Astrocyte (in vitro differentiated cells and primary cell): ENCODE results near the gene CEACAM4. TPM values are rescaled to one million over a fixed set of nuclear protein-coding genes. Genes with fewer than 3 reads are reported as not detected.

Experiments used
- DNase-seq: peaks from one replicate; pipeline ENCODE4 v3.0.0-alpha.2; 2010; ENCODE audit warnings: low read depth
- FAIRE-seq: peaks from 2 replicates; lab custom pipeline; 2011; peaks lifted over from hg19 to GRCh38; lab: Jason Lieb, UNC
- H2AFZ ChIP-seq: 2 replicates; pipeline ENCODE4 v1.6.0; 2012; ENCODE audit warnings: low read depth, low read length, inconsistent platforms
- H3K27ac ChIP-seq: 2 replicates; pipeline ENCODE4 v1.5.1; 2011; ENCODE audit warnings: low read depth, low read length, inconsistent platforms
- H3K27me3 ChIP-seq: 2 replicates; pipeline ENCODE4 v1.6.0; 2011; ENCODE audit warnings: low read length, inconsistent platforms; ENCODE audit not compliant: insufficient read depth
- H3K36me3 ChIP-seq: 2 replicates; pipeline ENCODE4 v1.5.1; 2011; ENCODE audit warnings: low read length, inconsistent platforms; ENCODE audit not compliant: insufficient read depth
- H3K4me1 ChIP-seq: 2 replicates; pipeline ENCODE4 v1.5.1; 2011; ENCODE audit warnings: low read length, inconsistent platforms; ENCODE audit not compliant: insufficient read depth
- H3K4me2 ChIP-seq: 2 replicates; pipeline ENCODE4 v1.6.0; 2012; ENCODE audit warnings: low read length, inconsistent platforms
- H3K4me3 ChIP-seq: 2 replicates; pipeline ENCODE4 v1.5.1; 2011; ENCODE audit warnings: low read depth, mild to moderate bottlenecking, low read length, inconsistent platforms; ENCODE audit not compliant: insufficient read depth
- H3K79me2 ChIP-seq: 2 replicates; pipeline ENCODE4 v1.6.0; 2012; ENCODE audit warnings: mild to moderate bottlenecking, low read length, inconsistent platforms; ENCODE audit not compliant: insufficient read depth
- H3K9ac ChIP-seq: 2 replicates; pipeline ENCODE4 v1.6.0; 2012; ENCODE audit warnings: mild to moderate bottlenecking, low read length, inconsistent platforms
- H3K9me3 ChIP-seq: 2 replicates; pipeline ENCODE4 v1.5.1; 2012; ENCODE audit warnings: low read depth, mild to moderate bottlenecking, low read length, inconsistent platforms; ENCODE audit not compliant: insufficient read depth
- H4K20me1 ChIP-seq: 2 replicates; pipeline ENCODE4 v1.6.0; 2012; ENCODE audit warnings: low read length, inconsistent platforms; ENCODE audit not compliant: insufficient read depth
- H3K27ac Mint-ChIP-seq: one replicate; pipeline ENCODE4 v1.8.0; 2021; ENCODE audit warnings: mild to moderate bottlenecking, mixed read lengths; ENCODE audit not compliant: unreplicated experiment
- H3K27me3 Mint-ChIP-seq: one replicate; pipeline ENCODE4 v1.8.0; 2021; ENCODE audit warnings: low read depth, mixed read lengths; ENCODE audit not compliant: unreplicated experiment
- H3K36me3 Mint-ChIP-seq: one replicate; pipeline ENCODE4 v1.8.0; 2021; ENCODE audit warnings: low read depth, mixed read lengths; ENCODE audit not compliant: unreplicated experiment
- H3K4me1 Mint-ChIP-seq: one replicate; pipeline ENCODE4 v1.8.0; 2021; ENCODE audit warnings: low read depth, mixed read lengths; ENCODE audit not compliant: unreplicated experiment
- H3K4me3 Mint-ChIP-seq: one replicate; pipeline ENCODE4 v1.8.0; 2021; ENCODE audit warnings: mild to moderate bottlenecking, moderate library complexity, mixed read lengths; ENCODE audit not compliant: unreplicated experiment
- H3K9me3 Mint-ChIP-seq: one replicate; pipeline ENCODE4 v1.8.0; 2021; ENCODE audit warnings: mild to moderate bottlenecking, mixed read lengths; ENCODE audit not compliant: unreplicated experiment
- CTCF ChIP-seq: IDR thresholded peaks from 2 replicates; pipeline ENCODE4 v1.5.1; 2011; ENCODE audit warnings: low read depth, mild to moderate bottlenecking, inconsistent platforms, low read length, moderate library complexity; ENCODE audit not compliant: insufficient read depth
- EZH2 ChIP-seq: IDR thresholded peaks from 2 replicates; pipeline ENCODE4 v1.6.1; 2012; ENCODE audit warnings: mild to moderate bottlenecking, low read length, inconsistent platforms; ENCODE audit not compliant: insufficient read depth
- total RNA-seq: library from RNA; stranded (reverse); gene quantifications from 2 replicates; pipeline ENCODE4 v1.2.1, GENCODE V29; 2021

CEACAM4 gene
- total RNA-seq, 1 donor from 2014 or later: not detected

DNA sequence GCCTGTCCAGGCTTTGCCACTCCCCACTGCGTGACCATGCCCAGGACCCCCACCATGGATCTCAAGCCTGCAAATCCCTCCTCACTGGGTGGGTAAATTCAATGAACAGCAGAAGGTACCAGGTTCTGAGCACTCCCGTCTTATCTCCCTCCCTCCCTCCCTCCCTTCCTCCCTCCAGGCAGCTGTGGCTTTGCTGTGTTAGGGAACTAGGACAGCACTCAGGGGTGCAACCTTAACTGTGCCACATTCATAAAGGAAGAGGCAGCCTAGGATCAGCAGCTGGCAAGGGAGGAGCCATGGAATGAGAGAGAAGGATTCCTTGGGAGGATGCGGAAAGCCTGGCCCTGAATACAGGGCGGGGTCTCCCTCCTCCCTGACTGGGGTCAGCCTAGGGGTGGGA is 5.6 kb downstream of the CEACAM4 start:
- Histone ChIP-seq H3K36me3 (no peaks in the 10 kb centered on the region), H3K79me2 (no peaks in the 10 kb centered on the region), H4K20me1 (no peaks in the 10 kb centered on the region), H2AFZ (no peak overlapping the region), H3K27me3 (no peaks in the 10 kb centered on the region), H3K9ac (no peak overlapping the region), H3K4me1 (no peaks in the 10 kb centered on the region), H3K4me2 (no peak overlapping the region), H3K4me3 (no peak overlapping the region), H3K27ac (no peak overlapping the region), H3K9me3 (no peaks in the 10 kb centered on the region)
- DNase-seq (no peak), FAIRE-seq (no peak)
- no peak overlapping the region for H3K27ac Mint-ChIP-seq
- H3K27me3 Mint-ChIP-seq: peaks cover 56% of the 10 kb centered on the region
- no peaks in the 10 kb centered on the region for H3K36me3 Mint-ChIP-seq
- no peaks in the 10 kb centered on the region for H3K4me1 Mint-ChIP-seq
- H3K9me3 Mint-ChIP-seq: no peaks in the 10 kb centered on the region
- TF ChIP-seq CTCF (no peak), EZH2 (no peak)
- H3K4me3 Mint-ChIP-seq: no peak overlapping the region

- Histone ChIP-seq H3K4me1 (no peaks in the 10 kb centered on the region), H3K9me3 (no peaks in the 10 kb centered on the region), H3K27ac (no peak overlapping the region), H3K4me3 (no peak overlapping the region), H3K9ac (no peak overlapping the region), H3K4me2 (no peak overlapping the region), H3K79me2 (no peaks in the 10 kb centered on the region), H4K20me1 (no peaks in the 10 kb centered on the region), H3K36me3 (no peaks in the 10 kb centered on the region), H3K27me3 (no peaks in the 10 kb centered on the region), H2AFZ (no peak overlapping the region)
- no peak for TF ChIP-seq CTCF
- no peak for TF ChIP-seq EZH2
- FAIRE-seq (no peak), DNase-seq (no peak)
- no peak overlapping the region for H3K27ac Mint-ChIP-seq
- H3K9me3 Mint-ChIP-seq: no peaks in the 10 kb centered on the region
- no peaks in the 10 kb centered on the region for H3K36me3 Mint-ChIP-seq
- H3K27me3 Mint-ChIP-seq: peaks cover 58% of the 10 kb centered on the region
- H3K4me3 Mint-ChIP-seq: no peak overlapping the region
- no peaks in the 10 kb centered on the region for H3K4me1 Mint-ChIP-seq
These were observed 6.7 kb downstream of the CEACAM4 start for GRCh38 chr19:41620171-41620570.

- H3K27ac ChIP-seq: no peak overlapping the region
- H3K9ac ChIP-seq: no peak overlapping the region
- no peaks in the 10 kb centered on the region for H3K36me3 ChIP-seq
- no peaks in the 10 kb centered on the region for H4K20me1 ChIP-seq
- H3K36me3 Mint-ChIP-seq: no peaks in the 10 kb centered on the region
- no peaks in the 10 kb centered on the region for H3K79me2 ChIP-seq
- H3K27ac Mint-ChIP-seq: no peak overlapping the region
- no peaks in the 10 kb centered on the region for H3K4me1 Mint-ChIP-seq
- H3K9me3 ChIP-seq: no peaks in the 10 kb centered on the region
- FAIRE-seq (no peak), DNase-seq (no peak)
- H2AFZ ChIP-seq: no peak overlapping the region
- no peaks in the 10 kb centered on the region for H3K9me3 Mint-ChIP-seq
- H3K27me3 Mint-ChIP-seq: peaks cover 58% of the 10 kb centered on the region
- TF ChIP-seq EZH2 (no peak), CTCF (no peak)
- H3K4me3 ChIP-seq: no peak overlapping the region
- H3K4me2 ChIP-seq: no peak overlapping the region
- no peaks in the 10 kb centered on the region for H3K27me3 ChIP-seq
- H3K4me1 ChIP-seq: no peaks in the 10 kb centered on the region
- no peak overlapping the region for H3K4me3 Mint-ChIP-seq
These were observed 7.8 kb downstream of the CEACAM4 start for GRCh38 chr19:41619018-41619556.
